Vagina (tissue), 2 donors: Measurements from ENCODE around the gene ABCA9. TPM values are rescaled to one million over a fixed set of nuclear protein-coding genes. Genes with fewer than 3 reads are reported as not detected.

Source experiments
- DNase-seq, 2 donors: peaks; one replicate each; pipeline ENCODE4 v3.0.0-alpha.2; 2017; ENCODE audit errors: extremely low spot score in 2 of 2
- H3K27ac ChIP-seq: fragments of 200-600 bp; sonication (generic); one replicate; pipeline ENCODE4 v1.5.1; 2019
- H3K27me3 ChIP-seq: fragments of 200-600 bp; sonication (generic); one replicate; pipeline ENCODE4 v1.5.1; 2019
- H3K36me3 ChIP-seq, 2 donors: fragments of 200-600 bp; sonication (generic); one replicate each; pipeline ENCODE4 v1.5.1; 2017 to 2019
- H3K4me1 ChIP-seq: fragments of 200-600 bp; sonication (generic); one replicate; pipeline ENCODE4 v1.5.1; 2019
- H3K4me3 ChIP-seq, 2 donors: fragments of 200-600 bp; sonication (generic); 1 replicate in 1 of 2; 2 replicates in 1 of 2; pipeline ENCODE4 v1.5.1; 2016 to 2019
- H3K9me3 ChIP-seq: fragments of 200-600 bp; sonication (generic); one replicate; pipeline ENCODE4 v1.5.1; 2019
- POLR2A ChIP-seq, 2 donors: fragments of 450-650 bp; IDR thresholded peaks; one replicate each; pipeline ENCODE4 v1.6.1; 2017; ENCODE audit warnings: antibody characterized with exemption in 2 of 2, mild to moderate bottlenecking in 2 of 2, moderate library complexity in 2 of 2
- POLR2AphosphoS5 ChIP-seq, 2 donors: sonication (generic); formaldehyde crosslinking; IDR thresholded peaks; one replicate each; pipeline ENCODE4 v1.9.0; 2017; ENCODE audit warnings: antibody characterized with exemption in 2 of 2, mild to moderate bottlenecking in 2 of 2, low read depth in 1 of 2; ENCODE audit not compliant: insufficient read depth in 1 of 2
- intact Hi-C: fragments of 100-400 bp; cut with DNase I; formaldehyde crosslinking; loops from one replicate; pipeline ENCODE4 v1.15.1; 2023
- total RNA-seq: library from RNA; depleted of rRNA; stranded (reverse); fragments of >200 nt; gene quantifications from one replicate; pipeline ENCODE4 v1.2.3, GENCODE V29; 2016
- TF ChIP-seq, protein P1 (sequence below), 3 experiments: fragments of 450-650 bp in 2 of 3; fragments of 200-600 bp in 1 of 3; sonication (generic) in 1 of 3; IDR thresholded peaks; one replicate each; pipeline ENCODE4 v1.5.1; 2017 to 2019; ENCODE audit warnings: antibody characterized with exemption in 3 of 3, mild to moderate bottlenecking in 2 of 3, moderate library complexity in 2 of 3

ABCA9 gene
- total RNA-seq, 1 donor from 2014 or later, result 71.2 TPM

DNA sequence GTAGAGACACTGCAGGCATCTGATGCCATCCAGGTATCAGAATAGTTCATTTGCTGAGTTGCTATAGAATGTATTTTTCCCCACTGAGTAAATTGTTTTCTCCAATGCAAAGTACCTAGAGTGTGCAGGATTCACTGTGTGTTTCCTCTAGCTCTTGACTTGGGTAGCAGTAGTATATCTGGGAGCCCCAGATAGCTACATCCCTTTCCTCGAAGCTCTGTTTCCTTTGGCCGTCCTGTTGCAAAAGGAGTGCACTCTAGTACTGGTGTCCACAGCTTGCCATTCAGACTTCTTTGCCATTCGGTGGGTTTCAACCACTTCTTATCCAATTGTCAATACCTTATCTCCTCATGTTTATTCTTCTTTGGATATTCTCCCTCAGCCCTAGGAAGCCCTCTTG, 118.3 kb downstream of the ABCA9 start:
- DNase-seq, result no peak
- Histone ChIP-seq H3K36me3 (no peaks in the 10 kb centered on the region), H3K27ac (no peak overlapping the region), H3K4me3 (no peak overlapping the region), H3K27me3 (no peaks in the 10 kb centered on the region), H3K4me1 (no peaks in the 10 kb centered on the region), H3K9me3 (no peaks in the 10 kb centered on the region)
- intact Hi-C loops, result no loop called here
- no peak for TF ChIP-seq POLR2AphosphoS5 (IDR thresholded peaks at IDR 0.05; ENCODE audit: insufficient read depth in 1 of 2, low read depth in 1 of 2)
- TF ChIP-seq POLR2A (IDR thresholded peaks at IDR 0.05), result no peak
- TF ChIP-seq, protein P1, sequence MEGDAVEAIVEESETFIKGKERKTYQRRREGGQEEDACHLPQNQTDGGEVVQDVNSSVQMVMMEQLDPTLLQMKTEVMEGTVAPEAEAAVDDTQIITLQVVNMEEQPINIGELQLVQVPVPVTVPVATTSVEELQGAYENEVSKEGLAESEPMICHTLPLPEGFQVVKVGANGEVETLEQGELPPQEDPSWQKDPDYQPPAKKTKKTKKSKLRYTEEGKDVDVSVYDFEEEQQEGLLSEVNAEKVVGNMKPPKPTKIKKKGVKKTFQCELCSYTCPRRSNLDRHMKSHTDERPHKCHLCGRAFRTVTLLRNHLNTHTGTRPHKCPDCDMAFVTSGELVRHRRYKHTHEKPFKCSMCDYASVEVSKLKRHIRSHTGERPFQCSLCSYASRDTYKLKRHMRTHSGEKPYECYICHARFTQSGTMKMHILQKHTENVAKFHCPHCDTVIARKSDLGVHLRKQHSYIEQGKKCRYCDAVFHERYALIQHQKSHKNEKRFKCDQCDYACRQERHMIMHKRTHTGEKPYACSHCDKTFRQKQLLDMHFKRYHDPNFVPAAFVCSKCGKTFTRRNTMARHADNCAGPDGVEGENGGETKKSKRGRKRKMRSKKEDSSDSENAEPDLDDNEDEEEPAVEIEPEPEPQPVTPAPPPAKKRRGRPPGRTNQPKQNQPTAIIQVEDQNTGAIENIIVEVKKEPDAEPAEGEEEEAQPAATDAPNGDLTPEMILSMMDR (IDR thresholded peaks at IDR 0.05), result no peak

DNA sequence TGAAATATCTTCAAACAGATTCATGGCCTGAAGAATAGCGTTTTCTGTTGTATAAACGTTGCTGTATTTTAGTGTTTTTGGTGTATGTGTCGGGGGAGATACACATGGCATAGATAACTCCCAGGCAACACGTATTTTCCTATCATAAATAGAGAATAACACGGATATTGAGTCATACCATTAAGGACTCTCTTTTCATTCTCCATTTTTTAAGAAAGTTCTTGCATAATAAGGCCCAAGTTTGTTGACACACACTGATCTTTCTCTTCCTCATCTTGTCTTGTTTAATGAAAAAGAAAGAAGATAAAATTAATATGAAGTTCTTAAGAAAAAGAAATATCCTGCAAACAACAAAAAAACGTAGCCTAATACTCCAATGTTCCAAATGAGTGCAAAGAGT, 119.0 kb downstream of the ABCA9 start:
- H3K27ac ChIP-seq, result no peak overlapping the region
- no peak for DNase-seq
- H3K4me1 ChIP-seq, result no peaks in the 10 kb centered on the region
- H3K9me3 ChIP-seq, result no peaks in the 10 kb centered on the region
- intact Hi-C loops, result no loop called here
- TF ChIP-seq, protein P1 (IDR thresholded peaks at IDR 0.05), result no peak
- TF ChIP-seq POLR2A (IDR thresholded peaks at IDR 0.05) (no peak), POLR2AphosphoS5 (IDR thresholded peaks at IDR 0.05; ENCODE audit: insufficient read depth in 1 of 2, low read depth in 1 of 2) (no peak)
- H3K36me3 ChIP-seq, result no peaks in the 10 kb centered on the region
- H3K4me3 ChIP-seq, result no peak overlapping the region
- H3K27me3 ChIP-seq, result no peaks in the 10 kb centered on the region

DNA sequence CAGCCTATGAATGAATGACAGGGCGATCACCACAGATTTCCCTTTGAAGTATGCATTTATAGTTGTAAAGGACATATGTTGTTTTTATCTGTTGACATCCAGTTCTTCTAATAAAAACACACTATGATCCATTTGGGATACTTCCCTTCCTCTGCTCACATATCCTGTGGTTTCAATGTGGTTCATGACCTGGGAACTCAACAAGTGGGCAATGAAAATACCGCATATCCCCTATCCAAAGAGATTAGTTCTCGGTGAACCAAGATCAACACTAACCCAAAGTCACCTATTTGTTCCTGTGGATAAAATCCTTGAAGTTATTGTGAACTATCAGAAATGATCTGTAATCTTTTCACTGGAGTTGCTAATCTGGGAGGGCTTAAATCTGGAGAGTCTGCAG, 121.5 kb downstream of the ABCA9 start:
- Histone ChIP-seq H3K36me3 (no peaks in the 10 kb centered on the region), H3K27me3 (no peaks in the 10 kb centered on the region), H3K4me1 (no peaks in the 10 kb centered on the region), H3K4me3 (no peak overlapping the region), H3K9me3 (no peaks in the 10 kb centered on the region), H3K27ac (no peak overlapping the region)
- intact Hi-C loops, result no loop called here
- TF ChIP-seq POLR2A (IDR thresholded peaks at IDR 0.05) (no peak), POLR2AphosphoS5 (IDR thresholded peaks at IDR 0.05; ENCODE audit: insufficient read depth in 1 of 2, low read depth in 1 of 2) (no peak)
- TF ChIP-seq, protein P1 (IDR thresholded peaks at IDR 0.05), result no peak
- no peak for DNase-seq

DNA sequence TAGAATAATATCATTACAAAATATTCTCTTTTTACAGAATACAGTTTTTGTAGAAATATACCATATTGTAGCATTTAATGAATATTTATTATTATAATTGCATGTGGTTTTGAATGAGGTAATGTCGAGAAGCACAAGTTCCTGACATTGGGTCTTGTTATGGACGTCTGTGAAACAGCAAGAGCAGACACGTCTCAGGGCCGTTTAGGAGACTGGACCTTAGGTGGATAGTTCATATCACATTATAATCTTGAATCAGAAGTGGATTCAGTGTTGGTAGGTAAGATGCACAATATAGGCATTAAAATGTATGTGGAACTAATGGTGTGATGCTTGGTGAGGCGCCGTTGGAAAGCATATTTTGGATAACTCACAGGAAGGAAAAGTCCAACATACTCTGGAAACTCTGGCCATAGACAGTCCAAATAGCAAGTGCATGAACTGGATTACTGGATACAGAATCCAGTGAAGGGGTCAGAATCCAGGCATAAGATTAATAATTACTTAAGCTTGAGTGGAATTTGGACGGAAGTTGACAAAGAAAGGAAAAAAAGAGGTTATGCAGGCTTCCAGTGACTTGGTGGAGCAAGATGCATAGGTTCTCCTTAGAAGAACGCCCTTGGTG, 122.7 kb downstream of the ABCA9 start:
- Histone ChIP-seq H3K4me1 (no peaks in the 10 kb centered on the region), H3K4me3 (no peak overlapping the region), H3K36me3 (no peaks in the 10 kb centered on the region), H3K9me3 (no peaks in the 10 kb centered on the region), H3K27me3 (no peaks in the 10 kb centered on the region), H3K27ac (no peak overlapping the region)
- intact Hi-C loops, result no loop called here
- TF ChIP-seq POLR2A (IDR thresholded peaks at IDR 0.05), result no peak
- TF ChIP-seq, protein P1 (IDR thresholded peaks at IDR 0.05), result no peak
- no peak for TF ChIP-seq POLR2AphosphoS5 (IDR thresholded peaks at IDR 0.05; ENCODE audit: insufficient read depth in 1 of 2, low read depth in 1 of 2)
- DNase-seq, result no peak

DNA sequence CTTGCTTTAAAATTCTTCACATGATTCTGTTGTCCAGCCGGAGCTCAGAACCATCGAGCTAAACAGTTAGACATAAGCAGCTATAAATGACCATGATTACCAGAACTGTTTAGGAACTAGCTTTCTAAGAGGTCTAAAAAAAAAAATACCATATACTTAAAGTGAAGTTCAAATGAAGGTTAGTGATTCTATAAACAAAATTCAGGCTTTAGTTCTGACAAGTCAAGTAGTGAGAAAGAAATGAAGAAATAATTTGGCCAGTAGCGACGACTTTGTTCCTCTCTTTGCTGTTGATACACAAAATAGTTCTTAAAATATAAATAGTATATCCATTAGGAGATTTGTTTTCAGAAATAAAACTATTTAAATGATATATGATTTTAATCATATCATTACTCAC, 133.2 kb downstream of the ABCA9 start:
- TF ChIP-seq POLR2A (IDR thresholded peaks at IDR 0.05) (no peak), POLR2AphosphoS5 (IDR thresholded peaks at IDR 0.05; ENCODE audit: insufficient read depth in 1 of 2, low read depth in 1 of 2) (no peak)
- TF ChIP-seq, protein P1 (IDR thresholded peaks at IDR 0.05), result no peak
- no peak overlapping the region for H3K4me3 ChIP-seq
- no peak for DNase-seq
- no peaks in the 10 kb centered on the region for H3K9me3 ChIP-seq
- no peaks in the 10 kb centered on the region for H3K4me1 ChIP-seq
- intact Hi-C loops, result no loop called here
- H3K27ac ChIP-seq, result no peak overlapping the region
- peaks cover 0 to 4% of the 10 kb centered on the region in 2 donors for H3K36me3 ChIP-seq
- no peaks in the 10 kb centered on the region for H3K27me3 ChIP-seq
